ENCODE data around the gene MOBP.

GRCh38 chr3:39529577-39529976, 62.1 kb downstream of the MOBP start:
- TF ChIP-seq POLR2A (IDR thresholded peaks at IDR 0.05) (no peak), CTCF (IDR thresholded peaks at IDR 0.05) (no peak)

Data from Peyer's patch (tissue), 4 donors.